Adrenal gland (tissue), 5 donors: ENCODE measurements around the gene ERAP2.
"Not testable (repeated sequence)": the region's sequence is repeated elsewhere in the genome, so short reads cannot be mapped to it uniquely, and the experiment has no call there.

ENCODE experiments used
- CTCF ChIP-seq, 6 experiments: fragments of 450-650 bp in 4 of 6; fragments of 200-600 bp in 2 of 6; sonication (generic) in 1 of 6; IDR thresholded peaks; 1 replicate in 5 of 6; 2 replicates in 1 of 6; pipeline versions ENCODE4 v1.5.1 to v1.8.0; 2016 to 2021; ENCODE audit warnings: antibody characterized with exemption in 6 of 6, mild to moderate bottlenecking in 2 of 6, moderate library complexity in 1 of 6
- POLR2A ChIP-seq, 2 donors: fragments of 450-650 bp; IDR thresholded peaks; one replicate each; pipeline ENCODE4 v1.6.1; 2017; ENCODE audit warnings: antibody characterized with exemption in 2 of 2, mild to moderate bottlenecking in 2 of 2, moderate library complexity in 1 of 2
- donor health status: DM: no; HTN: no; CAD: no.

DNA sequence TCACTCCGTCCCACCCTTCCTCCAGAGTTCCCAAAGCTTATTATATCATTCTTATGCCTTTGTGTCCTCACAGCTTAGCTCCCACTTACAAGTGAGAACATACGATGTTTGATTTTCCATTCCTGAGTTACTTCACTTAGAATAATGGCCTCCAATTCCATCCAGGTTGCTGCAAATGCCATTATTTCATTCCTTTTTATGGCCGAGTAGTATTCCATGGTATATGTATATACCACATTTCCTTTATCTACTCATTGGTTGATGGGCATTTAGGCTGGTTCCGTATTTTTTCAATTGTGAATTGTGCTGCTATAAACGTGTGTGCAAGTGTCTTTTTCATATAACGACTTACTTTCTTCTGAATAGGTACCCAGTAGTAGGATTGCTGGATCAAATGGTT is 34.4 kb upstream of the ERAP2 start:
- not testable (repeated sequence) for TF ChIP-seq POLR2A, CTCF (IDR thresholded peaks at IDR 0.05)
